ENCODE results near the gene MAFG. TPM values are rescaled to one million over a fixed set of nuclear protein-coding genes. Genes with fewer than 3 reads are reported as not detected.
A peak's percentile ranks its signal among the peaks of the same experiment; 100 is the strongest.

Gene MAFG
- total and polyA plus RNA-seq, 2 of the 13 experiments (the other 11 are each of a cell fraction or from before 2014, with no cell fraction given) = 14.5 to 20.0 TPM

DNA sequence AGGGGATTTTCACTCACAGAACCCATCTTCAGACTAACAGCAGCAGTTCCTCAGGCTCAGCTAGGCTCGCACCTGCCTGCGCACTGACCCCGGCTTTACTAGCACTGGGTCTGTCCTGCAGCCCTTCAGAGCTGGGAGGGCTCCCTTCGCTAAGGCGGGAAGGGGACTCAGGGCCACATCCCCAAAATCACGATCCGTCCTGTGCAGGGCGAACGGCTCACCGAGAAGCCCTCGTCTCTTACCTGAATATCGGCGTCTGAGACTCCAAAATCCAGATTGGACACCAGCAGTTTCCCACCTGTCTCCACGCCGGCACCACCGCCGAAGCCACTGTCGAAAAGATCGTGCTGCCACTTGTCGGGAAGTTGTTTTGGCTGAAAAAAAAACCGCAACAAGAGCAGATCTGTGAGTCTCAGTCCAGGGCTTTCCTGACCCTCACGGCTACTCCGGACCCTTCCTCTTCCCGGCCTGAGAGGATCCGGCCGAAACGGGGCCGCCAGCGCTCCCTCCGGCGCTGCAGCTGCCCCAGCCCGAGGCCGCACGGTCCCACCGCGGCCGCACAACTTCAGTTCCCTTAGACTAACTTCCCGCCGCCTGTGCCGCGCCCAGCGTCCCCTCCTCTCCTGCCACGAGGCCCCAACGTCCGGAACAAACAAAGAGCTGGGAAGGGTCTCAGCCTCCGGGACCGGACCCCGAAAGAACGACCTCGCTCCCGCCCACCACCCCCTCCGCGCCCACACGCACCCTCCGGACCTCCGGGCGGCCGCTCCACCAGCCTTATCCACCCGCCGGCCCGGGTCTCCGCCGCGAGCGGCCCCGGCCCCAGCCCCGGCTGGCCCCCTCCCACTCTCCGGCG, 36.9 kb downstream of the MAFG start (continued):
- TF ChIP-seq, protein P1, sequence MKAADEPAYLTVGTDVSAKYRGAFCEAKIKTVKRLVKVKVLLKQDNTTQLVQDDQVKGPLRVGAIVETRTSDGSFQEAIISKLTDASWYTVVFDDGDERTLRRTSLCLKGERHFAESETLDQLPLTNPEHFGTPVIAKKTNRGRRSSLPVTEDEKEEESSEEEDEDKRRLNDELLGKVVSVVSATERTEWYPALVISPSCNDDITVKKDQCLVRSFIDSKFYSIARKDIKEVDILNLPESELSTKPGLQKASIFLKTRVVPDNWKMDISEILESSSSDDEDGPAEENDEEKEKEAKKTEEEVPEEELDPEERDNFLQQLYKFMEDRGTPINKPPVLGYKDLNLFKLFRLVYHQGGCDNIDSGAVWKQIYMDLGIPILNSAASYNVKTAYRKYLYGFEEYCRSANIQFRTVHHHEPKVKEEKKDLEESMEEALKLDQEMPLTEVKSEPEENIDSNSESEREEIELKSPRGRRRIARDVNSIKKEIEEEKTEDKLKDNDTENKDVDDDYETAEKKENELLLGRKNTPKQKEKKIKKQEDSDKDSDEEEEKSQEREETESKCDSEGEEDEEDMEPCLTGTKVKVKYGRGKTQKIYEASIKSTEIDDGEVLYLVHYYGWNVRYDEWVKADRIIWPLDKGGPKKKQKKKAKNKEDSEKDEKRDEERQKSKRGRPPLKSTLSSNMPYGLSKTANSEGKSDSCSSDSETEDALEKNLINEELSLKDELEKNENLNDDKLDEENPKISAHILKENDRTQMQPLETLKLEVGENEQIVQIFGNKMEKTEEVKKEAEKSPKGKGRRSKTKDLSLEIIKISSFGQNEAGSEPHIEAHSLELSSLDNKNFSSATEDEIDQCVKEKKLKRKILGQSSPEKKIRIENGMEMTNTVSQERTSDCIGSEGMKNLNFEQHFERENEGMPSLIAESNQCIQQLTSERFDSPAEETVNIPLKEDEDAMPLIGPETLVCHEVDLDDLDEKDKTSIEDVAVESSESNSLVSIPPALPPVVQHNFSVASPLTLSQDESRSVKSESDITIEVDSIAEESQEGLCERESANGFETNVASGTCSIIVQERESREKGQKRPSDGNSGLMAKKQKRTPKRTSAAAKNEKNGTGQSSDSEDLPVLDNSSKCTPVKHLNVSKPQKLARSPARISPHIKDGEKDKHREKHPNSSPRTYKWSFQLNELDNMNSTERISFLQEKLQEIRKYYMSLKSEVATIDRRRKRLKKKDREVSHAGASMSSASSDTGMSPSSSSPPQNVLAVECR (CRISPR knock-in tag; IDR thresholded peaks at IDR 0.05; ENCODE audit: borderline replicate concordance) = no peak
- TF ChIP-seq ZKSCAN8 (CRISPR knock-in tag; IDR thresholded peaks at IDR 0.05; ENCODE audit: borderline replicate concordance) = no peak
- peak; percentile 24 for TF ChIP-seq TEAD3 (CRISPR knock-in tag; optimal IDR thresholded peaks at IDR 0.05; ENCODE audit: borderline replicate concordance)
- TF ChIP-seq, protein P2, sequence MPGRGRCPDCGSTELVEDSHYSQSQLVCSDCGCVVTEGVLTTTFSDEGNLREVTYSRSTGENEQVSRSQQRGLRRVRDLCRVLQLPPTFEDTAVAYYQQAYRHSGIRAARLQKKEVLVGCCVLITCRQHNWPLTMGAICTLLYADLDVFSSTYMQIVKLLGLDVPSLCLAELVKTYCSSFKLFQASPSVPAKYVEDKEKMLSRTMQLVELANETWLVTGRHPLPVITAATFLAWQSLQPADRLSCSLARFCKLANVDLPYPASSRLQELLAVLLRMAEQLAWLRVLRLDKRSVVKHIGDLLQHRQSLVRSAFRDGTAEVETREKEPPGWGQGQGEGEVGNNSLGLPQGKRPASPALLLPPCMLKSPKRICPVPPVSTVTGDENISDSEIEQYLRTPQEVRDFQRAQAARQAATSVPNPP (CRISPR knock-in tag; IDR thresholded peaks at IDR 0.05) = no peak
- no peak for TF ChIP-seq ZNF567 (CRISPR knock-in tag; IDR thresholded peaks at IDR 0.05; ENCODE audit: borderline replicate concordance)
- no peak for TF ChIP-seq PBX3 (CRISPR knock-in tag; IDR thresholded peaks at IDR 0.05; ENCODE audit: borderline replicate concordance)
- no peak for TF ChIP-seq ZNF780A (CRISPR knock-in tag; IDR thresholded peaks at IDR 0.05)
- no peak for TF ChIP-seq JDP2 (CRISPR knock-in tag; IDR thresholded peaks at IDR 0.05; ENCODE audit: borderline replicate concordance)
- TF ChIP-seq ZNF549 (CRISPR knock-in tag; IDR thresholded peaks at IDR 0.05) = no peak
- TF ChIP-seq, protein P3, sequence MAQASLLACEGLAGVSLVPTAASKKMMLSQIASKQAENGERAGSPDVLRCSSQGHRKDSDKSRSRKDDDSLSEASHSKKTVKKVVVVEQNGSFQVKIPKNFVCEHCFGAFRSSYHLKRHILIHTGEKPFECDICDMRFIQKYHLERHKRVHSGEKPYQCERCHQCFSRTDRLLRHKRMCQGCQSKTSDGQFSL (CRISPR knock-in tag; IDR thresholded peaks at IDR 0.05) = no peak
- no peak for TF ChIP-seq ARID2 (CRISPR knock-in tag; IDR thresholded peaks at IDR 0.05; ENCODE audit: borderline replicate concordance)
- TF ChIP-seq ZBTB46 (CRISPR knock-in tag; IDR thresholded peaks at IDR 0.05; ENCODE audit: borderline replicate concordance) = no peak
- no peak for TF ChIP-seq ZZZ3 (CRISPR knock-in tag; IDR thresholded peaks at IDR 0.05; ENCODE audit: borderline replicate concordance)
- TF ChIP-seq MAFG (CRISPR knock-in tag; IDR thresholded peaks at IDR 0.05) = no peak
- no peak for TF ChIP-seq ATF5 (CRISPR knock-in tag; IDR thresholded peaks at IDR 0.05; ENCODE audit: low read depth)

Measured in HepG2 (cell line).